G401 (cell line): ENCODE measurements around the gene PPT2. TPM values are rescaled to one million over a fixed set of nuclear protein-coding genes. Genes with fewer than 3 reads are reported as not detected.

Experiments
- DNase-seq: peaks from one replicate; pipeline ENCODE4 v3.0.0-alpha.2; 2015; ENCODE audit warnings: low spot score
- in situ Hi-C: cut with HindIII; loops from 2 replicates; pipeline ENCODE4 v1.10.0; 2016; ENCODE audit warnings: low sequenced_read_pairs, mixed read lengths
- total RNA-seq: library from RNA; depleted of rRNA; stranded (reverse); fragments of >200 nt; shearing (Covaris generic); gene quantifications from 2 replicates; pipeline ENCODE4 v1.2.3, GENCODE V29; 2014

Gene PPT2
- total RNA-seq, 1 experiment from 2014 or later = 38.5 TPM

GRCh38 chr6:32149092-32149755 lies 4.7 kb upstream of the PPT2 start:
- no peak for DNase-seq
- in situ Hi-C loops = no loop called here

- in situ Hi-C loops = no loop called here
These were observed 3.7 kb upstream of the PPT2 start for GRCh38 chr6:32149932-32150870.

GRCh38 chr6:32151181-32151862 lies 2.6 kb upstream of the PPT2 start:
- in situ Hi-C loops = no loop called here
- DNase-seq = peak; percentile 95

More at GRCh38 chr6:32149932-32150870, 3.7 kb upstream of the PPT2 start:
- DNase-seq = peak; percentile 20

- in situ Hi-C loops = no loop called here
- peak; percentile 72 for DNase-seq
These were observed 1.8 kb upstream of the PPT2 start, which contains the start of gene PRRT1 for GRCh38 chr6:32151863-32152768. Gene PRRT1 (minus strand): TSS chr6:32151939. CDS start chr6:32151827, 112 bp downstream.

GRCh38 chr6:32152769-32153563 lies 975 bp upstream of the PPT2 start:
- DNase-seq = peak; percentile 75
- in situ Hi-C loops = no loop called here

- in situ Hi-C loops = no loop called here
These were observed 697 bp downstream of the PPT2 start for GRCh38 chr6:32154514-32155161.

GRCh38 chr6:32156891-32157290 lies 3.0 kb downstream of the PPT2 start:
- no peak for DNase-seq
- in situ Hi-C loops = no loop called here

More at GRCh38 chr6:32154514-32155161, 697 bp downstream of the PPT2 start:
- DNase-seq = peak; percentile 72

- DNase-seq = no peak
- in situ Hi-C loops = no loop called here
These were observed 4.1 kb downstream of the PPT2 start for GRCh38 chr6:32158052-32158451.

GRCh38 chr6:32163559-32164258 lies 9.8 kb downstream of the PPT2 start:
- in situ Hi-C loops = no loop called here
- DNase-seq = no peak

- in situ Hi-C loops = no loop called here
- DNase-seq = no peak
These were observed 10.4 kb downstream of the PPT2 start, which contains the start of gene EGFL8 for GRCh38 chr6:32164295-32164694. Gene EGFL8 (plus strand): TSS chr6:32164595. CDS start chr6:32166166, 1,571 bp downstream.

- no peak for DNase-seq
- in situ Hi-C loops = no loop called here
These were observed 12.6 kb downstream of the PPT2 start for GRCh38 chr6:32166411-32167061.

- DNase-seq = no peak
- in situ Hi-C loops = no loop called here
These were observed 13.3 kb downstream of the PPT2 start for GRCh38 chr6:32167154-32167760.

GRCh38 chr6:32167761-32168262 lies 13.9 kb downstream of the PPT2 start:
- no peak for DNase-seq
- in situ Hi-C loops = no loop called here

GRCh38 chr6:32168350-32168749 lies 14.4 kb downstream of the PPT2 start:
- DNase-seq = no peak
- in situ Hi-C loops = no loop called here

- no peak for DNase-seq
- in situ Hi-C loops = no loop called here
These were observed 15.1 kb downstream of the PPT2 start for GRCh38 chr6:32168807-32169591.
